ENCODE data around the gene KCNJ10. TPM values are rescaled to one million over a fixed set of nuclear protein-coding genes. Genes with fewer than 3 reads are reported as not detected.

Gene KCNJ10
- total RNA-seq, 1 donor from 2014 or later = not detected

DNA sequence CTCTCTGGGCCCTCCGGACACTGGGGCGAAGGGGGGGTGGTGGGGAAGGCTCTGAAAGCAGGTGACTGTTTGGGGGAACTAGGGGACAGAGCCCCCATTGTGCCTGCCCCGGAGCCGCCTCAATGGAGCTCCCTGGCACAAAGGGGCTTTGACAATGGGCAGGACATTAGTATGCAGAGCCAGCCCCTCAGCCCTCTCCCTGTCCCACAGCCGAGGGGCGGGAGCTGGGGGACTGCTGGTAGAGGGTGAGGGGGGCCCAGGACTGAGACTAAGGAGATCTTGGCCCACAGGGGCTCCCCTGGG lies 7.8 kb downstream of the KCNJ10 start:
- H3K27ac Mint-ChIP-seq = no peak overlapping the region
- TF ChIP-seq, protein P1, sequence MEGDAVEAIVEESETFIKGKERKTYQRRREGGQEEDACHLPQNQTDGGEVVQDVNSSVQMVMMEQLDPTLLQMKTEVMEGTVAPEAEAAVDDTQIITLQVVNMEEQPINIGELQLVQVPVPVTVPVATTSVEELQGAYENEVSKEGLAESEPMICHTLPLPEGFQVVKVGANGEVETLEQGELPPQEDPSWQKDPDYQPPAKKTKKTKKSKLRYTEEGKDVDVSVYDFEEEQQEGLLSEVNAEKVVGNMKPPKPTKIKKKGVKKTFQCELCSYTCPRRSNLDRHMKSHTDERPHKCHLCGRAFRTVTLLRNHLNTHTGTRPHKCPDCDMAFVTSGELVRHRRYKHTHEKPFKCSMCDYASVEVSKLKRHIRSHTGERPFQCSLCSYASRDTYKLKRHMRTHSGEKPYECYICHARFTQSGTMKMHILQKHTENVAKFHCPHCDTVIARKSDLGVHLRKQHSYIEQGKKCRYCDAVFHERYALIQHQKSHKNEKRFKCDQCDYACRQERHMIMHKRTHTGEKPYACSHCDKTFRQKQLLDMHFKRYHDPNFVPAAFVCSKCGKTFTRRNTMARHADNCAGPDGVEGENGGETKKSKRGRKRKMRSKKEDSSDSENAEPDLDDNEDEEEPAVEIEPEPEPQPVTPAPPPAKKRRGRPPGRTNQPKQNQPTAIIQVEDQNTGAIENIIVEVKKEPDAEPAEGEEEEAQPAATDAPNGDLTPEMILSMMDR (conservative IDR thresholded peaks at IDR 0.05) = no peak
- DNase-seq (ENCODE audit: extremely low spot score, unreplicated experiment) = no peak
- peaks cover under 1% of the 10 kb centered on the region for H3K4me1 Mint-ChIP-seq (ENCODE audit: unreplicated experiment)
- no peaks in the 10 kb centered on the region for H3K9me3 Mint-ChIP-seq
- H3K27me3 Mint-ChIP-seq = peaks cover 75% of the 10 kb centered on the region
- no peak overlapping the region for H3K4me3 Mint-ChIP-seq
- H3K36me3 Mint-ChIP-seq = no peaks in the 10 kb centered on the region

DNA sequence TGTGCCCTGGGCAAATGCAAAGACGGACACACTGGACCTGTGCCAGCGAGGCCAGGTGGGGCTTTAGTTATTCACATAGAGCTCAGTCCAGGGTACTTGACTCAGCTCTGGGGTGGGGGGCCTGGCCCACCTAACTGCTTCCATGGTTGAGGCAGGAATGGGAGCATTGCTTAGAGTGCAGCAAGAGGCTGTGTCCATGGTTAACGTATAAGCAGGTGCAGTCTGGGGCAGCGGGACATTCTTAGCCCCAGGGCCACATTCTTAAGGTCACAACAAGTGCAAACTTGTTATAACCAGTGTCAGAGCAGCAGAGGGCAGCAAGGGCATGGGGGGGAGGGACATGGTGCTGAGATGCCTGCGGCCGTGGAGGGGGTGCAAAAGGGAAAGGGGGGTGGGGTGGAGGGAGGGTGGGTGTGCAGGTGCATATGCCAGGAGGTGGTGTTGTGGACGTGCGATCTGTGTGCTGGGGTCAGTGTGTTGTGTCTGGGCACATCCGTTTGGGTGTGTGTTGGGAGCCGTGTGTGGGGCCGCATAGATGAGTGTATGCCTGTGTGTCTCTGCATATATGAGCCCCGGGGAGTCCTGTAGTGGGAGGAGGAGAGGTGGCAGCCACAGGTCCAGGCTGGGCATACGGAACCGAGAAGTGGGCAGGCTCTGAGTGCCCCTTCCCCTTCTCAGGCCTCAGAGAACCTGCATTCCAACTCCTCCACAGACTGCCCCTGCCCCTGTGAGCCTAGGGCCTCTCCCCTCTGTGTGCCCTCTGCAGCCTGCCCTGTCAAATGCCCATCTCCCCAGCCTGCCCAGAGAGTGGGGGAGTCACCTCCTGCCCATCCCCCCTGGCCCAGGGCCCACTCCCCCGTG lies 8.4 kb downstream of the KCNJ10 start:
- H3K27me3 Mint-ChIP-seq = peaks cover 75% of the 10 kb centered on the region
- H3K27ac Mint-ChIP-seq = no peak overlapping the region
- no peaks in the 10 kb centered on the region for H3K9me3 Mint-ChIP-seq
- no peak overlapping the region for H3K4me3 Mint-ChIP-seq
- no peaks in the 10 kb centered on the region for H3K36me3 Mint-ChIP-seq
- TF ChIP-seq, protein P1 (conservative IDR thresholded peaks at IDR 0.05) = no peak
- DNase-seq (ENCODE audit: extremely low spot score, unreplicated experiment) = no peak
- no peaks in the 10 kb centered on the region for H3K4me1 Mint-ChIP-seq (ENCODE audit: unreplicated experiment)

GRCh38 chr1:160058087-160058486 lies 11.9 kb downstream of the KCNJ10 start:
- Mint-ChIP-seq H3K4me1 (ENCODE audit: unreplicated experiment) (no peaks in the 10 kb centered on the region), H3K27ac (no peak overlapping the region), H3K4me3 (no peak overlapping the region), H3K27me3 (peaks cover 80% of the 10 kb centered on the region), H3K9me3 (no peaks in the 10 kb centered on the region), H3K36me3 (no peaks in the 10 kb centered on the region)
- DNase-seq (ENCODE audit: extremely low spot score, unreplicated experiment) = no peak
- TF ChIP-seq, protein P1 (conservative IDR thresholded peaks at IDR 0.05) = peak; percentile 40

GRCh38 chr1:160056648-160057169 lies 13.3 kb downstream of the KCNJ10 start:
- DNase-seq (ENCODE audit: extremely low spot score, unreplicated experiment) = no peak
- H3K4me3 Mint-ChIP-seq = no peak overlapping the region
- H3K4me1 Mint-ChIP-seq (ENCODE audit: unreplicated experiment) = no peaks in the 10 kb centered on the region
- peaks cover 92% of the 10 kb centered on the region for H3K27me3 Mint-ChIP-seq
- TF ChIP-seq, protein P1 (conservative IDR thresholded peaks at IDR 0.05) = no peak
- no peak overlapping the region for H3K27ac Mint-ChIP-seq
- H3K9me3 Mint-ChIP-seq = no peaks in the 10 kb centered on the region
- no peaks in the 10 kb centered on the region for H3K36me3 Mint-ChIP-seq

- H3K27me3 Mint-ChIP-seq = peaks cover 83% of the 10 kb centered on the region
- H3K4me1 Mint-ChIP-seq (ENCODE audit: unreplicated experiment) = no peaks in the 10 kb centered on the region
- no peaks in the 10 kb centered on the region for H3K36me3 Mint-ChIP-seq
- no peak for DNase-seq (ENCODE audit: extremely low spot score, unreplicated experiment)
- TF ChIP-seq, protein P1 (conservative IDR thresholded peaks at IDR 0.05) = no peak
- H3K4me3 Mint-ChIP-seq = no peak overlapping the region
- H3K9me3 Mint-ChIP-seq = no peaks in the 10 kb centered on the region
- no peak overlapping the region for H3K27ac Mint-ChIP-seq
Measured at GRCh38 chr1:160053548-160054365, 16.2 kb downstream of the KCNJ10 start.

Data from type B pancreatic cell (in vitro differentiated cells).